GM10266 (cell line): ENCODE results near the gene JAK1.

Experiments used
- DNase-seq: peaks from one replicate; pipeline ENCODE4 v3.0.0; 2012; ENCODE audit errors: extremely low spot score
- TF ChIP-seq, protein P1 (sequence below): IDR thresholded peaks from 2 replicates; pipeline ENCODE4 v1.5.1; 2012; ENCODE audit warnings: mild to moderate bottlenecking, low read depth; ENCODE audit not compliant: control insufficient read depth, insufficient read depth; ENCODE audit errors: missing control alignments

The JAK1 gene

GRCh38 chr1:64836802-64837201 lies 129.5 kb downstream of the JAK1 start:
- TF ChIP-seq, protein P1, sequence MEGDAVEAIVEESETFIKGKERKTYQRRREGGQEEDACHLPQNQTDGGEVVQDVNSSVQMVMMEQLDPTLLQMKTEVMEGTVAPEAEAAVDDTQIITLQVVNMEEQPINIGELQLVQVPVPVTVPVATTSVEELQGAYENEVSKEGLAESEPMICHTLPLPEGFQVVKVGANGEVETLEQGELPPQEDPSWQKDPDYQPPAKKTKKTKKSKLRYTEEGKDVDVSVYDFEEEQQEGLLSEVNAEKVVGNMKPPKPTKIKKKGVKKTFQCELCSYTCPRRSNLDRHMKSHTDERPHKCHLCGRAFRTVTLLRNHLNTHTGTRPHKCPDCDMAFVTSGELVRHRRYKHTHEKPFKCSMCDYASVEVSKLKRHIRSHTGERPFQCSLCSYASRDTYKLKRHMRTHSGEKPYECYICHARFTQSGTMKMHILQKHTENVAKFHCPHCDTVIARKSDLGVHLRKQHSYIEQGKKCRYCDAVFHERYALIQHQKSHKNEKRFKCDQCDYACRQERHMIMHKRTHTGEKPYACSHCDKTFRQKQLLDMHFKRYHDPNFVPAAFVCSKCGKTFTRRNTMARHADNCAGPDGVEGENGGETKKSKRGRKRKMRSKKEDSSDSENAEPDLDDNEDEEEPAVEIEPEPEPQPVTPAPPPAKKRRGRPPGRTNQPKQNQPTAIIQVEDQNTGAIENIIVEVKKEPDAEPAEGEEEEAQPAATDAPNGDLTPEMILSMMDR: no peak
- DNase-seq: no peak

DNA sequence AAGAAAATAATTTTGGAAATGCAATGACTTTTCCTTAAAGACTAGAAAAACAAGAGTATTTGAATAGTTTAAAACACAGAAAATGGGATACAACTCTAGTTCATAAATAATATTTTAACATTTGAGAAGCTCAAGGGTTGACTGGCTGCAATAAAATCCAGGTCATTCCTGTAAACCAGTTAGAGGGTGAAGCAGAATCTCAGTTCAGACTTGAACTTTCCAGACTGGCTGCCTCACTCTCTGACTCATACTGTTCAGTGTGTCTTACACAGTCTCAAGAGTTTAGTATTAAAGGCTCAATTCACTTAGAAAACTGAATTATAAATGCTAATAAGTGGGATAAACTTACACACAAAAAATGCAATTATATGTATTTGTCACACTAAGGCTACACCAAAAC lies 131.6 kb downstream of the JAK1 start:
- no peak for DNase-seq
- TF ChIP-seq, protein P1: no peak

GRCh38 chr1:64830030-64830651 lies 136.2 kb downstream of the JAK1 start:
- no peak for DNase-seq
- TF ChIP-seq, protein P1: no peak

- DNase-seq: no peak
- TF ChIP-seq, protein P1: no peak
These were observed 136.8 kb downstream of the JAK1 start for GRCh38 chr1:64829411-64830029.

- TF ChIP-seq, protein P1: no peak
- no peak for DNase-seq
These were observed 137.5 kb downstream of the JAK1 start for GRCh38 chr1:64828829-64829228.

DNA sequence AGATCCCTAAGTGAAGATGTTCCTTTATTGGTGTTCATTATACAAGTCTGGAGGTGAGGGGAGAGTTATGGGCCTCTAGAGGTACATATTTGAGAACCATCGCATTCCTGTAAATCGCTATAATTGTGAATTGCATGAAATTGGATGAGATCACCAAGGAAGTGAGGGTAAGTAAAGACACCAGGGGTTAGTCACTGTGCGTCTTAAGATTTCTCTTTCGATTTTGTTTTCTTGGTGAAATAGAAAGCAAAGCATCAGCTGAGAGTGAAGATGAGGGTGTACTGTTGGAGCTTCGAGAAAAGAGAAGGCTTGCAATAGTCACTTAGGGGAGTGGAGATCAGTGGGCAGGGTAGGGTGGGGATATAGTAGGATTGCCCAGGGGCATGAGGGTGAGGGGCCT lies 139.4 kb downstream of the JAK1 start:
- TF ChIP-seq, protein P1: no peak
- DNase-seq: no peak

DNA sequence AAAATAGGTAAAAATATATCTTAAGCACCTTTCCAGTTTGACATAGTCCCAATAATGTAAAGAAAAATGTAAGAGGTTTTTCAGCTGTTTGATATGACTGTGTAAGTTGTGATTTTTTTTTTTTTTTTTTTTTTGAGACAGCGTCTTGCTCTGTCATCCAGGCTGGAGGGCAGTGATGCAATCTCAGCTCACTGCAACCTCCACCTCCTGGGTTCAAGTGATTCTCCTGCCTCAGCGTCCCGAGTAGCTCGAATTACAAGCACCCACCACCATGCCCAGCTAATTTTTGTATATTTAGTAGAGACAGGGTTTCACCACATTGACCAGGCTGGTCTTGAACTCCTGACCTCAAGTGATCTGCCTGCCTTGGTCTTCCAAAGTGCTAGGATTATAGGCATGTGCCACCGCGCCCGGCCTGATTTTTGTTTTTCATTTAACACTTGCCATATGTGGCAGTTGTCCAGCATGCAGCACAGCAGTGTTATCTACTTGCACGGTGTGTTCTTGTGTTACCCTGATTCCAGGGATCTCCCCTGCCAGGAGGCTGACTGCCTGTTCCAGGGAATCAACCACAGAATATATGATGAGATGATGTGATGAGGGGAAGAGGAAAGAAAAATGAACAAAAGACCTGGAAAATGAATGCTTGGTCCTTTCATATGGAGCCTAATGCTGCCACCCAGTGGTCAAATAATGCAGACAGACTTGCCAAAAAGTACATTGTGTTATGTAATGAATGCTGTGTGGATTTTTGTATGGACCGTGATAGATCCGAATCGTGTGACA lies 142.5 kb downstream of the JAK1 start:
- DNase-seq: peak; percentile 44
- TF ChIP-seq, protein P1: peak; percentile 82
